CD4-positive, alpha-beta T cell treated with Interleukin-10 for 1 hour (primary cell): ENCODE data around the gene RPRML.
A peak's percentile ranks its signal among the peaks of the same experiment; 100 is the strongest.
"Not testable (repeated sequence)": the region's sequence is repeated elsewhere in the genome, so short reads cannot be mapped to it uniquely, and the experiment has no call there.

Source experiments
- DNase-seq: peaks from one replicate; pipeline ENCODE4 v3.0.0-alpha.2; 2020

Gene RPRML

DNA sequence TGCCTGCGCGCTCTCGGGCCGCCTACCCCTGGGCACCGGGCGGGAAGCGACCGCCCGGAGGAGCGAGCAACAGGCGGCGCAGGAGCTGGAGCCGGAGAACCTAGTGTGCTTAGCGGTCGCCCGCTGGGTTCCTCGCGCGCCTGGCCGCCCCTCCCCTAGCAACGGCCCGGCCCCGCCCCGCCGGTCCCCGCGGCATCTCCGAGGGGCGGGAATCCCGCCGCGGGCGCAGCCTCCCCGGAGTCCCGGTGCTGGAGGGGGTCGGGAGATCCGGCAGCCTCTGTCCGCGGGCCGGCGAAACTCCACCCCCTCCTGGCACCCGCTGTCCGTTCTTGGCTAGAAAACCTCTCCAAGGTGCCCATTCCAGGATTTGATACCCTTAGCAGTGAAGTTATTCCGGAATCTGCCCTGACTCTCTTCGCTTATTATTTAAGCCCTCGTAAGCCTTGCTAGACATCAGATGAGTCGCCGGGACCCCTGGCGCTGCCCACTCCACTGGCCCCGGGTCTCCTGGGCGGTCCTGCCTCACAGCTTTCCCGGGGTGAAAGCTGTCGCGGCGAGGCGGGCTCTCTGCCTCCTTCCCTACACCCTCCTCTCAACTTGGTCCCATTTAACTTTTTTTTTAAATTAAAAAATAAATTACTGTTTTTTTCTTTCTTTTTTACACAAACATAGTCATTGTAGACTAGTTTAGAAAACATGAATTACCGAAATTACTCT is at the start of gene RPRML:
Gene RPRML, minus strand, starts transcription at position 107 of the 717 bp plus-strand sequence. CDS start 246 bp downstream, outside the sequence.
- peak; percentile 8 for DNase-seq

DNA sequence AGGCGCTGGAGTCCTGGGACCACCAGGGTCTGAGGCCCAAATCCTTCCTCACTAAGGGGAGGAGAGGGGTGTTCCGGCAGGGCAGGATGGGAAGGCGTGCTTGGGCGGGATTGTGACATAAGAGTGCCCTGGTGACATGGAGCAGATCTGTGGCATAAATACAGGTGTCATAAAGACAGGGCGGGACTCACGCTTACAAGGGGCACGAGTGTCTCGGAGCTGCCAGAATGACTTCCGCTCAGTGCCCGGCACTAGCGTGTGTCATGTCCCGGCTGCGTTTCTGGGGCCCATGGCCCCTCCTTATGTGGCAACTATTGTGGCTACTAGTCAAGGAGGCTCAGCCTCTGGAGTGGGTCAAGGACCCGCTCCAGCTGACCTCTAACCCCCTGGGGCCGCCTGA is 37.9 kb upstream of the RPRML start:
- not testable (repeated sequence) for DNase-seq

DNA sequence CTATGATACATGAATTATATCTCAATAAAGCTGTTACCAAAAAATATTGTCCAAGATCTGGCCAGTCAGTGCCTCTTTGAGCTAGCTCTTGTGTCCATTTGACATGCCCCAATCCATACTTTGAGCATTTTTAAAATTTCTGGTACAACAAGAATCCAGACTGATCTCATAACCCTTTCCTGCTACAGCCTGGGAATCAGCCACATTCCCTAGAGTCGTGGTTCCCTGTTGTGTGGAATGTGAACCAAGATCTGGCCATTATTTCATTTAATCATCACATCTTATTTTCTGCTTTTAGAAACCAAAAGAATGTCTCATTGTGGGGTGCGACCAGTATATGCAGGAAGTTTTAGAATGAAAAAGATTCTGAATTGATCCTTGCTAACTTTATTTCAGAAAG is 34.3 kb upstream of the RPRML start:
- no peak for DNase-seq

DNA sequence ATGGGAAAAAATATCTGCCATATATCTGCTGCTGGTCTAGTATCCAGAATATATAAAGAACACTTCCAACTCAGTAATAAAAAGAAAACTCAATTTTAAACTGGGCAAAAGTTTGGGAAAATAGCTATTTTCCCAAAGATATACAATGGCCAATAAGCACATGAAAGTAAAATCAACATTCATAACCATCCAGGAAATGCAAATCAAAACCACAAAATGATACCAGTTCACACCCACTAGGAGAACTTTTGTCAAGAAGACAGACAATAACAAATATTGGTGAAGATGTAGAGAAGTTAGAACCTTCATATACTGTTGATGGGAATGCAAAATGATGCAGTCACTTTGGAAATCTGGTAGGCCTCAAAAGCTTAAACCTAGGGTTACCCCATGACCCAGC is 33.4 kb upstream of the RPRML start:
- DNase-seq, result no peak

DNA sequence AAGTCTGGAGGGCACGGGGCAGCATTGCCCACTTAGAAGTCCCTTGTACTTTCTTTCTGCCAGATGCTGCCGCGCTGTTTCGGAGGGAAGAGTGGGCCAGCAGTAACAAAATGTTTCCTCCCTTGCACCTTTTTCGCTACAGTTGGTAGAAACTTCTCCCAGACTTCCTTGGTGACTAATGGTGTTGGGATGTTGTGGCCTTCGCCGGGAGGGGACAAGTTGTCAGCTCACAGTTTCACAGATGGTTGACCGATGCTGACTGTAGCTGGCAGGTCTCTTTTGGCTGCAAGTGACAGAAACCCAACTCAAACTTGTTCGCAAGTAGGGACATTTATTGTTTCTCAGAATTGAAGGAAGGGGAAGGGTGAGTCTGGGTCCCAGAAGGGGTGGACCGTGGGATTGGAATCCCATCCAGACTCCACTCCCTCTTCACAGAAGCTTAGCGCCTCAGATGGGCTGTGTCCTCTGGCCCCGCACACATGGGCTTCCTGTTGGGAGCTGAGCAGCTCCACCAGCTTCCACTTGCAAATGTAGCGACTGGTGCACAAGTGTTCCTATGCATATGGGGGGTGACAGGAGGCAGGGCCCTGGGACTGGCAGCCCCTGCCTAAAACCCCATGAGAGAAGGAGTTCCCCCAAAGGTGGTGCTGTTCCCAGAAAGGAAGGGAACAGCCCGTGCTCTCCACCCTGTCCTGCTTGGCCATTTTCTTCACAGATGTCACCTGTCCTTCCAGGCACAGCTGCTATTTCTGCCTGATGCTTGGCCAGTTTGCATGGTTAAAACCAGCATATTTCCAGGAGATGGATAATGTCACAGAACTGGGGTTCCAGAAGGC is 30.9 kb upstream of the RPRML start:
- DNase-seq, result no peak

DNA sequence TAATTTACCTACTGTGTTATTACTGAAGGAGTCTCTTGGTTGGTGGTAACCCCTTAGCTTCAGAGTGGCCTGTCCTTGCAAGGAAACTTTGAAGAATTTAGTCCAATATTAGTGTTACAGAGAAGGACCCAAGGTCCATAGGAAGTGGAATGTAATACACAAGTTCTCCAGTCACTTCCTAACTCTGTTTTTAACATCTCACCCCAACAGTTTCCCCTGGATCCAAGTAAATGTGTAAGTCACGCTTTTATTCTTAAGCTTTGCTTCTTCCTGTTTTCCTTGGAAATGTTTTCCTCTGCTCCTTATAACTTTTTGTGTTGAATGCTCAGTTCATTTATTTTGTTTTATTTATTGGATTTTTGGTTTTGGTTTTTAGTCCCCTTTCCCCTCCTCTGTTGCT is 25.9 kb upstream of the RPRML start:
- DNase-seq, result no peak

DNA sequence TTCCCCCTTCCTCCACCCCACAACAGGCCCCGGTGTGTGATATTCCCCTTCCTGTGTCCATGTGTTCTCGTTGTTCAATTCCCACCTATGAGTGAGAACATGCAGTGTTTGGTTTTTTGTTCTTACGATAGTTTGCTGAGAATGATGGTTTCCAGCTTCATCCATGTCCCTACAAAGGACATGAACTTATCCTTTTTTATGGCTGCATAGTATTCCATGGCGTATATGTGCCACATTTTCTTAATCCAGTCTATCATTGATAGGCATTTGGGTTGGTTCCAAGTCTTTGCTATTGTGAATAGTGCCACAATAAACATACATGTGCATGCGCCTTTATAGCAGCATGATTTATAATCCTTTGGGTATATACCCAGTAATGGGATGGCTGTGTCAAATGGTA is 24.8 kb upstream of the RPRML start:
- not testable (repeated sequence) for DNase-seq

DNA sequence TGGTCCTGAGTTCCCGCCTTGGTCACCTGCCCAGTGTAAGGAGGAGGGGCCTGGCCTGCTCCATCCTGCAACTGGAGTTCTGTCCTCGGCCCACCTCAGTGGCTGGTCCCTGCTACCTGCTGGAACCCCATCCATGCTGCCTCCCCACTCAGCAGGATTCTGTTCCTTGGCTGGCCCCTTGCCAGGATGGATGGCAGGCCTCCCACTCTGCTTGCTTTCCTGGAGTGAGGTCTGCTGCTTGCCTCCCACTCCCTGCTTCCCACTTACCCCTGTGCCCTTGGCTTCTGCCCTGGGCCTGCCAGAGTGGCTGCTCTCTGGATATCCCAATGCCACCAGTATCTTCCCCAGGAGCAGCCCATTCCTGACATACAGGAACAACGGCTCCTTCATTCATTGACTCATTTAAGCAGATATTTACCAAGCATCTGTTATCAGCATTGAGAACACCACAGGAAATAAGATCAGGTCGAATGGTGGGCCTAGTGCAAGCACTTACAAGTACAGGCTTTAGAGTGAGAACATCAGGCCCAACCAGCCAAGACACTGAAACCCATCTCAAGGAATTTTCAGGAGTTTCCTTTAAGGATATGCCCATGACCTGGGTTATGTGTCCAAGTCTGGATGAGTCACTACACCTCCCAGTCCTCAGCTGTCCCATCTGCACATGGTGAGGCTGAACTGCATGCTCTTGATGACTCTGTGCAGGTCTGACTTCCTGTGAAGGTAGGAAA is 17.0 kb upstream of the RPRML start:
- DNase-seq, result no peak

DNA sequence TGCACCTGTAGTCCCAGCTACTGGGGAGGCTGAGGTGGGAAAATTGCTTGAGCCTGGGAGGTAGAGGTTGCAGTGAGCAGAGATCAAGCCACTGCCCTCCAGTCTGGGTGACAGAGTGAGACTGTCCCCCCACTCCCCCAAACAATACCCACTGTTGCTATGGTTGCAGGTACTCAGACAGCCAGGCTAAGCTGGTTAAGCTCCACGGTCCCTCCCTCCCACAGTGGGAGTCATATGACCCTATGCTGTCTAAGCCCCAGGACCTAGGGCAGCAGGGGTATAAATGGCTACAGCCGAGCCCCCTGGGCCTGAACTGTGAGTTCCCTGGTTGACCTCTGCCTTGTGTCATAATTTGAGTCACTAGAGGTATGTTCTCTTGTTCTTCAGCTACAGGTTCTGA is 15.9 kb upstream of the RPRML start:
- DNase-seq, result no peak

DNA sequence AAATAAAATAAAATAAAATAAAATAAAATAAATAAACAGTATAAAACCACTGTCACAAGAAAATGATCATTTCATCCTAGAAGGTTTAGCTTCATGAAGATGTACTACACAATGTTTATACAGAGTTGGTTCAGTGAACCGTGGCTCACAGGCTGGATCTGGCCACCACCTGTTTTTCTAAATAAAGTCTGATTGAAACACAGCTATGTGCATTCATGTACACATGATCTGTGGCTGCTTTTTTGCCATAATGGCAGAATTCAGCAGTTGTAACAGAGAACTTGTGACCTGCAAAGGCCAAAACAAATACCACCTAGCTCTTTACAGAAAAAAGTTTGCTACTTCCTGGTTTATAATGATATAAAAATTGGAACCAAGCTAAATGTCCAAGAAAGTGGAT is 12.6 kb upstream of the RPRML start:
- DNase-seq, result no peak

DNA sequence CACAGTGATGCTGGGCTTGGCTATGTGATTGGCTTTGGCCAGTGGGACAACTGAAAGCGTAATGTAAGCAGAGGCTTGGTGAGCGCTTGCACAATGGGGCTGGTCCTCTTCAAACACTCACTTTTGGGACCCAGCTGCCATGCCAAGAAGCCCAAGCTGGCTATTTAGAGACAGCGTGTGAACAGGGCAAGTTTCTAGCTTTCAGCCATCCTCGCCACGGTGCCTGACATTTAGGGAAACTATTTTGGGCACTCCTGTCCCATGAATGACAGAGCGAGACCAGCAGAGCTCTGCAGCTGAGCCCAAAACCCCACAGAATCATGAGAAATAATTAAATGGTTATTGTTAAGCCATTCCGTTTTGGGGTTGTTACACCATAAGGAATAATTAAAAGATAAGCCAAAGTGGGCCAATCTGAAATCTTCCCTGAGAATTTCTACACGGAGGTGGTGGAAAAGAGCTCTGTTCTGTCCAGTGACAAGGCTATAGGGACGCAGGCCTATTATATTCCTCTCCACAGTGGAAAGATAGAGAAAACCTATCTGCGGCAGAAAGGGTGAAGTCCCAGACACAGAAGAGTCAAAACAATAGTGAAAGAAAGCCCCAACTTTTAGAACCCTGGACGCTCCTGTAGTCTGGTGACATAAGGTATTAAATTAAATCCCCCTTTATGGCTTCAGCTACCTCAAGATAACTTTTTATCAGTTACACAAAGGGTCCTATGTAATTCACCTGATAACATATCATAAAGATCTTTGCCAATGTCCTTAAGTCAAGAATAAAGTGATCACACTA is 10.8 kb upstream of the RPRML start:
- DNase-seq, result no peak

DNA sequence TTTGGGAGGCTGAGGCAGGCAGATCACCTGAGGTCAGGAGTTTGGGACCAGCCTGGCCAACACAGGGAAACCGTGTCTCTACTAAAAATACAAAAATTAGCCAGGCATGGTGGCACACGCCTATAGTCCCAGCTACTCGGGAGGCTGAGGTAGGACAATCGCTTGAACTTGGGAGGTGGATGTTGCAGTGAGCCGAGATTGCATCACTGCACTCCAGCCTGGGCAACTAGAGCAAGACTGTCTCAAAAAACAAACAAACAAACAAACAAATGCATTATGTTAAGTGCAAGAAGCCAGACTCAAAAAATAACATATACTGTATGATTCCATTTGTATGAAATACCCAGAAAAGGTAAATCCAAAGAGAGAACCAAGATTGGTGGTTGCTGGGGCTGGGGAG is 8.9 kb upstream of the RPRML start:
- DNase-seq, result not testable (repeated sequence)

DNA sequence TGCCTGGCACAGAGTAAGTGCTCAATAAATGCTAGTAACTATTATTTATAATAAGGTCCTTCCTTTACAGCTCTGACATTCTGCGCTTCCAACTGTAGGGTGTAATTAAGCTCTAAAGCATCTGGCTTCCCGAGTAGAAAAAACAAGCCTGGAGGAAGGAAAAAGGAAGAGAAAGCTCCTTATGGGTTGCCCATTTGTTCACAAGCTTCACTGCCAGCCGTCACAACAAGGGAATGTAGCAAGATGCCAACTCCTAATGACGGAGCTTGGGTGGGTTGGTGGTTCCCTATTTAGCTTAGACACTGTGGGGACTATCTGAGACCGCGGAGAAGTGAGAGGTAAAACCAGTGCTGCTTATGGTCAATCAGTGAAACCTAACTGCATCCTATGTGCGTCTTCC is 7.3 kb upstream of the RPRML start:
- DNase-seq, result no peak

DNA sequence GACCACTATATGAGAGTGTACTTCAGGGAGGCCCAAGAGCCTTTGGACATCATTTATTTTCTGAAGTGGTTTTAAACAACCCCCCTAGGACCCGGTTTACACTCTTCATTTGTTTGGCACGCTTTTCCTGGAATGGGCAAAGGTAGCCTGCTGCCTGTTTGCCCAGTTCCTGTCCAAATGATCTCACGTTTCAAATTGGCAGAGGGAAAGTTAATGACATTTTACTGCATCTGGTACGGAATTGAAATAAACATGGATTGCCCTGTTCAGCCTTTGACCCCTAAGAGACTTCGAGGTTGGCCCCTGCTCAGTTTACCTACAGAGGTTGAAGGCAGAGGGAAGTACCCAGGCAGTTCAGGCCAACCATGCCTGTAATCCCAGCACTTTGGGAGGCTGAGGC is 5.8 kb upstream of the RPRML start:
- no peak for DNase-seq

DNA sequence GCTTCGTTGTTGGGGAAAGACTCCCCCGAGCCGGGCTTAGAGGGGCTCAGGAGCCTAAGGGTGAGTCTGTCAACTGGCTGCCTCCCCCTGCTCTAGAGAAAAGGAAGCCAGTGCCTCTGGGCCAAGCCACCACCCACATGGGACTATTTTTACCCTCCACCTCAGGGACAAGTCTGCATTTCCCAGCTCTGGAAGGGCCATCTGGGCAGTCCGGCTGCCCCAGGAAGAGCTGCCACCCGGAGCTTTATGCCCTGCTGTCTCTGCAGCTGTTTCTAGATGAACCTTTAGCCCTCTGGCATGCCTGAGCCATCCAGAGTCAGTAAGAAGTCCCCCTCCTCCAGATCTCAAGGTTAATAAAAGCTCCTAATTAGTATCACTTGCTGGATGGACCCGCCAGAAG is 5.3 kb upstream of the RPRML start:
- no peak for DNase-seq

DNA sequence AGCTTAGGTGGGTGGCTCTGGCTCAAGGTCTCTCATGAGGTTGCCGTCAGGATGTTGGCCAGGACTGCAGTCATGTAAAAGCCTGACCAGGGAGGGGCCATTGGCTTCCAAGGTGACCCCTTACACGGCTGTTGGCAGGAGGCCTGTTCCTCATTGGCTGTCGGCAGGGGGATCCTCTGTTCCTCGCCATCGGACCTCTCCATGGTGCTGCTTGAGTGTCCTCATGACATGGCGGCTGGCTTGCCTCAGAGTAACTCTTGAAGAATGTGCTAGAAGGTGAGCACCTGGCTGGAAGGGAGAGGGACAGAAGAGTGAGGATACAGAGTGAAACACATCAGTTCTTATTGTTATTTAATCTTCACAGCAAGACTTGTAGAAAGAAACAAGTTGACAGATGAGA is 4.7 kb upstream of the RPRML start:
- DNase-seq, result no peak

DNA sequence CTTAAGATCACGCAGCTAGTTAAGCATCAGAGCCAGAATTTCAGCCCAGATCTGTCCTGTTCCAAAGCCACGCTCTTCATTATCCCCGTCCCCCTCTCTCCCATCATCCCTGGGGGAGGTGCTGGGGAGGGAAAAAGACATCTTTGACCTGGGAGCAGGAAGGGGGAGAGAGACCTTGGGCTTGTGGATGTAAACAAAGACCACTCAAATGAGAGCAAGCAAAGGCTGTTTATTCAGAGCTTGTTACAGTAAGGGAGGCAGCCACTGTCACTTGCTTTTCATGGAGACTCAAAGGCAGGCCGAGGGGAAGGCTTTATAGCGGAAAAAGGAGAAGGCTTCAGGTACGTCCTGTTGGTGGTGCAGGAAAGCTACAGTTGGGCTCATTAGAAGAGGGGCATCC is 3.5 kb upstream of the RPRML start:
- DNase-seq, result no peak

DNA sequence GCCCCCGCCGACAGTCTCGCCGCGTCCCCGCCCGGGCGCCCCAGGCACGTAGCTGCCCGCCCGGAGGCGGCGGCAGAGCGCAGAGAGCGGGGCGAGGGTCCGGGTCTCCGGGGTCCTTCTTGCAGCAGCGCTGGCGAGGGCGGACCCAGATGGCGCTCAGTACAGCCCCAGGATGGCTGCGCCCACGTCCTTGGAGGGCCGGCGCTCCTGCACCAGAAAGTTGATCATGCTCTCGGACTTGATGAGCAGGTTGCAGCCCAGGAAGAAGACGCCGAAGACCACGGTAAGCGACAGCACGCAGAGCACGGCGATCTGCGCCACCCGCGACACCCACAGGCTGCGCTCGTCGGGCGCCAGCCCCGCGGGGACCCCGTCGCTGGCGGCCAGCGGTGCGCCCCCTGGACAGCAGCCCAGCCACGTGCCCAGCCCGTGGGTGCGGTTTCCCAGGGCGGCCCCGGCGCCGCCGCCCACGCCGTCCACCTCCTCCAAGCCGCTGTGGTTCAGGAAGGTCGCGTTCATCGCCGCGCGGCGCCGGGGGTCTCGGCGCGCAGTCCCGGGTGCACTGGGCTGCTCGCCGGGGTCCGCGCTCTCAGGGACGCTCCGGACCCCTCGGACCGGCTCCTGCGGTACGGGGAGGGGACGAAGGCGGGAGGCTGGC is 435 bp downstream of the RPRML start:
- no peak for DNase-seq

DNA sequence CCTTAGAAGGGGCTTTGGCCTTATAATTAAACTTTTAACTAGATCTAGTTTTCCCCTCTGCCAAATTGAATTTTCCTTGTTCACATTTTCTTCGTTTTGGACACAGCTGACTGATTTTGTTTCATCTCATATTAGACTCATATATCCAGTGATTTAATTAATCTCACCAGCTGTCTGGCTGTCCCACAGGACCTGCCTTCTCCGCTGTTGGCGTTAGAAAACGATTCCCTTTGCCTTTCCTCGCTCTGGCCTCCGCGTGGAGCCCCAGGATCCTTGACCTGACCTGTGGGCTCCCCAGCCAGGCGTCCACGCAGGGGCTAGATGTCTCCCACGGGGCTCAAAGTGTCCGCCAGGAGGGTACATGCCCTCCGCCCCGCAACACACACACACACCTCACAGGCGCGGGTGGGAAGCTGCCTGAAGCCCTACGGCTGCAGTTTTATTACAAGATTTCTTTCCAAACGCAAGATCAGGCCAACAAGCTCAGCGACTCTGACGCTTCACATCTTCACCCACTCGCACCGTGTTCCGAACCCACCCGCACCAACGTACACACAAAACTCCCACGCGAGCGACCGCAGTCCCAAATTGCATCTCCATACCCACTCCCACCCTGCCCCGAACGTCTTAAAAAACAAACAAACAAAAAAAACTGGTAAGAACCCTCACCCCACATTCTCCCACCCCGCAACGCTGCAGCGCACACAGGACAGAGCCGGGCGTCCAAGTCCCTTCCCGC is 1.1 kb downstream of the RPRML start:
- no peak for DNase-seq

DNA sequence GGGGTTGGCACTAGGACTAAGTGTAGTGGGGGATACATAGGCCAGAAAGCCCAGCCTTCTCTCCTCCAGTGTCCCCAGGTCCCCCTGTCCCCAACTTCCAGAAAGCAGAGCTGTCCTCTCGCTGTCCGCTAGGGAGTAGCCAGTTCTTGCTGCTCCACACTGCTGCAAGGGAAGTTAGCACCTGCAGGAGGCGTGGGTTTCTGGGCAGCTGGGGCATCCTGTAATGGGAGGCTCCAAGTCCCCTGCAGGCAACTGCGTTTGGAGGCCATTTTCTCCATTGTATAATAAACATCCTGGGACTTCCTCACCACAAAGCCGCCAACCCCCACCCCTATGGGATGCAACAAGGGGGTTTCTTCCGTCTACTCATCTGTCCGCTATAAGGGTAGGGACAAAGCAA is 1.7 kb downstream of the RPRML start:
- DNase-seq, result no peak

DNA sequence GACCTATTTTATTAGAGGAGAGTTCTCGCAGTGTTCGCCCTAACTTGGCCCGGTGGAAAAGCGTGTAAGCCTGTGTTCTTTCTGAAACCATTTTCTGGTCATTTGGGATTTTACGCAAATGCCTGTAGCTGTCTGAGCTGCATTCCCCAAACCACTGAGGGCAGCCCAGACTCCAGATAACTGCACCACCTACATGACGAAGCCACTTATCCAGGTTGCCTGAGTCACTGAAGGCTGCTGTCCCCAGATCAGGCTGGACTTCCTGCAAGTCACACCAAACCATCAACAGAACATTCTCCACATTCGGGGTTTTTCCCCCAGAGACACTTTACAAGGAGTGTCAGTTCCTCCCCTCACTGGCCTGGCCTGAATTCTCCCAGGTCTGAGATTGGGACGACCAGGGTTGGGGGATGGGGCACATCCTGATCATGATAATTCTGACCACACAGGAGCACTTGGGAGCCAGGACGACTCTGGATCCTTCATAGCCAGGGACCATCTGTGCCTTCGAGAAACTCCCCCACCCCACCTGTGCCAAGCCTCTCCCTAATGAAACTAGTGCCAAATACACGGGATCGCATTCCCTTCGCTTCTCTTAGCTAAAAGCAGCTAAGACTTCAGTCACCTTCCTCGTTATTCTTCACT is 2.3 kb downstream of the RPRML start:
- no peak for DNase-seq
